ENCODE measurements around the gene SIRPA.

SIRPA gene

GRCh38 chr20:1915725-1916124 is 20.5 kb downstream of the SIRPA start:
- no peak for TF ChIP-seq TAF1 (IDR thresholded peaks at IDR 0.05; ENCODE audit: borderline replicate concordance, insufficient read depth, low read length)
- no peak for TF ChIP-seq FOXP2 (optimal IDR thresholded peaks at IDR 0.05; ENCODE audit: borderline replicate concordance, extremely low read depth, extremely low read length, insufficient read depth)
- no peak for TF ChIP-seq POLR2AphosphoS5 (IDR thresholded peaks at IDR 0.05; ENCODE audit: low read depth, low read length)
- no peak for TF ChIP-seq REST (IDR thresholded peaks at IDR 0.05; ENCODE audit: insufficient read depth in 1 of 2, low read depth in 2 of 2, low read length in 2 of 2)
- no peak for TF ChIP-seq SIN3A (IDR thresholded peaks at IDR 0.05; ENCODE audit: borderline replicate concordance, insufficient read depth, low read length)

- TF ChIP-seq FOXP2 (optimal IDR thresholded peaks at IDR 0.05; ENCODE audit: borderline replicate concordance, extremely low read depth, extremely low read length, insufficient read depth) (no peak), REST (IDR thresholded peaks at IDR 0.05; ENCODE audit: insufficient read depth in 1 of 2, low read depth in 2 of 2, low read length in 2 of 2) (no peak), SIN3A (IDR thresholded peaks at IDR 0.05; ENCODE audit: borderline replicate concordance, insufficient read depth, low read length) (no peak), TAF1 (IDR thresholded peaks at IDR 0.05; ENCODE audit: borderline replicate concordance, insufficient read depth, low read length) (no peak), POLR2AphosphoS5 (IDR thresholded peaks at IDR 0.05; ENCODE audit: low read depth, low read length) (no peak)
Measured at GRCh38 chr20:1917786-1918185, 22.6 kb downstream of the SIRPA start.

- TF ChIP-seq FOXP2 (optimal IDR thresholded peaks at IDR 0.05; ENCODE audit: borderline replicate concordance, extremely low read depth, extremely low read length, insufficient read depth), result no peak
- TF ChIP-seq TAF1 (IDR thresholded peaks at IDR 0.05; ENCODE audit: borderline replicate concordance, insufficient read depth, low read length), result no peak
- TF ChIP-seq REST (IDR thresholded peaks at IDR 0.05; ENCODE audit: insufficient read depth in 1 of 2, low read depth in 2 of 2, low read length in 2 of 2), result no peak
- TF ChIP-seq SIN3A (IDR thresholded peaks at IDR 0.05; ENCODE audit: borderline replicate concordance, insufficient read depth, low read length), result no peak
- no peak for TF ChIP-seq POLR2AphosphoS5 (IDR thresholded peaks at IDR 0.05; ENCODE audit: low read depth, low read length)
Measured at GRCh38 chr20:1918491-1919165, 23.4 kb downstream of the SIRPA start.

- TF ChIP-seq TAF1 (IDR thresholded peaks at IDR 0.05; ENCODE audit: borderline replicate concordance, insufficient read depth, low read length), result no peak
Measured at GRCh38 chr20:1920252-1920651, 25.0 kb downstream of the SIRPA start.

GRCh38 chr20:1920826-1921225 is 25.6 kb downstream of the SIRPA start:
- TF ChIP-seq TAF1 (IDR thresholded peaks at IDR 0.05; ENCODE audit: borderline replicate concordance, insufficient read depth, low read length) (no peak), POLR2AphosphoS5 (IDR thresholded peaks at IDR 0.05; ENCODE audit: low read depth, low read length) (no peak), FOXP2 (optimal IDR thresholded peaks at IDR 0.05; ENCODE audit: borderline replicate concordance, extremely low read depth, extremely low read length, insufficient read depth) (no peak), SIN3A (IDR thresholded peaks at IDR 0.05; ENCODE audit: borderline replicate concordance, insufficient read depth, low read length) (no peak), REST (IDR thresholded peaks at IDR 0.05; ENCODE audit: insufficient read depth in 1 of 2, low read depth in 2 of 2, low read length in 2 of 2) (no peak)

Measured in PFSK-1 (cell line).